ENCODE results near the gene MCRIP1. TPM values are rescaled to one million over a fixed set of nuclear protein-coding genes. Genes with fewer than 3 reads are reported as not detected.

The MCRIP1 gene
- total RNA-seq, 3 donors from 2014 or later (not counting 1 experiment from before 2014, with no cell fraction given): 81.1 to 95.5 (median 84.2) TPM

DNA sequence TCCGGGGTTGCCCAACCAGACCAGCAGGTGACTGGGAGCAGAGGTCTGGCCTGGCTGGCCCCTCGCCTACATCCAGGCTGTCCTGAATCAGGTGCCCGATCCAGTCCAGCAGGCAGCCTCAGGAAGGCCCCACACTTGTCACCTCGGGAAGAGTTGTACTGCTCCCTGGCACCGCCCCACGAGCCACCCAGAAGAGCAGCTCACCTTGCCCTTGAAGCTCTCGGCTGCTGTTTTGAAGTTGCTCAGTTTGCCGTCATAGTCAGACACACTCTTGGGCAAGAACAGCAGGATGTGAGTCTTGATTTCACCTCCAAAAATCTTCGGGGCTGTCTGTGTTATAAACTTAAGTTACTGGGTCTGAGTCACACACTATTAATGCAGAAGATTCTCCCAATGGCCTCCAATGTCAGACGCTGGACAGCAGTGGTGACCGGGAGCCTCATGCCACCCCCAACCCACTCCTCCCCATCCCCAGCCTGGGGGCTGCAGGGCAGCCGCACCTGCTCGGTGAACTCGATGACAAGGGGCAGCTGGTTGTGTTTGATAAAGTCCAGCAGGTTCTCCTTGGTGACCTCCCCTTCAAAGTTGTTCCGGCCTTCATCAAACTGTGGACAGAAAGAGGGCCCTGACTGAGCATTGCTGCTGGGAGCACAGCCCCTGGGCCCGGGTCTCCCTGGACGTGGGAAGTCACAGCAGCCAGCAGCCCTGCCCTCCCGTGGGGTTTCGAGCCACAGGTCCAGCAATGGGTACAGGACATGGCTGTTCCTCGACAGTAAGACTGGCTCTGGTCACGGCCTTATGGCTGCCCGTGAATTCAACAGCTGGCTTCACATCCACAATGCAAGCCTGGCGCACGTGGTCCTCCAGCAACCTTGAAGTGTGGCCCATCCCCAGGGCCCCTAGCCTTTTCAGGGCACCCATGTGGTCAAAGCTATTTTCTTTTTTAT, 13.9 kb upstream of the MCRIP1 start:
- ATAC-seq (no peak), DNase-seq (no peak)
- TF ChIP-seq, protein P1, sequence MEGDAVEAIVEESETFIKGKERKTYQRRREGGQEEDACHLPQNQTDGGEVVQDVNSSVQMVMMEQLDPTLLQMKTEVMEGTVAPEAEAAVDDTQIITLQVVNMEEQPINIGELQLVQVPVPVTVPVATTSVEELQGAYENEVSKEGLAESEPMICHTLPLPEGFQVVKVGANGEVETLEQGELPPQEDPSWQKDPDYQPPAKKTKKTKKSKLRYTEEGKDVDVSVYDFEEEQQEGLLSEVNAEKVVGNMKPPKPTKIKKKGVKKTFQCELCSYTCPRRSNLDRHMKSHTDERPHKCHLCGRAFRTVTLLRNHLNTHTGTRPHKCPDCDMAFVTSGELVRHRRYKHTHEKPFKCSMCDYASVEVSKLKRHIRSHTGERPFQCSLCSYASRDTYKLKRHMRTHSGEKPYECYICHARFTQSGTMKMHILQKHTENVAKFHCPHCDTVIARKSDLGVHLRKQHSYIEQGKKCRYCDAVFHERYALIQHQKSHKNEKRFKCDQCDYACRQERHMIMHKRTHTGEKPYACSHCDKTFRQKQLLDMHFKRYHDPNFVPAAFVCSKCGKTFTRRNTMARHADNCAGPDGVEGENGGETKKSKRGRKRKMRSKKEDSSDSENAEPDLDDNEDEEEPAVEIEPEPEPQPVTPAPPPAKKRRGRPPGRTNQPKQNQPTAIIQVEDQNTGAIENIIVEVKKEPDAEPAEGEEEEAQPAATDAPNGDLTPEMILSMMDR (IDR thresholded peaks at IDR 0.05): no peak
- peaks cover 66% of the 10 kb centered on the region for H3K36me3 ChIP-seq (ENCODE audit: control insufficient read depth, insufficient read depth, low read length)
- Mint-ChIP-seq H3K27ac (no peak overlapping the region), H3K4me3 (no peak overlapping the region), H3K27me3 (ENCODE audit: low read depth in 2 of 2) (no peaks in the 10 kb centered on the region), H3K9me3 (no peaks in the 10 kb centered on the region), H3K4me1 (no peaks in the 10 kb centered on the region), H3K36me3 (no peaks in the 10 kb centered on the region)
- no peak overlapping the region for H3K4me3 ChIP-seq (ENCODE audit: low read length)
- H3K27ac ChIP-seq (ENCODE audit: low read length): no peak overlapping the region
- H3K9me3 ChIP-seq (ENCODE audit: control insufficient read depth, insufficient read depth, low read length): no peaks in the 10 kb centered on the region
- H3K27me3 ChIP-seq (ENCODE audit: control insufficient read depth, insufficient read depth, low read length): no peaks in the 10 kb centered on the region
- WGBS (ENCODE audit: insufficient coverage): 96% methylated on average over 23 of the region's 24 CpGs
- no peaks in the 10 kb centered on the region for H3K4me1 ChIP-seq (ENCODE audit: control insufficient read depth, insufficient read depth, low read length)
- intact Hi-C loops (cut with micrococcal nuclease): no loop called here

DNA sequence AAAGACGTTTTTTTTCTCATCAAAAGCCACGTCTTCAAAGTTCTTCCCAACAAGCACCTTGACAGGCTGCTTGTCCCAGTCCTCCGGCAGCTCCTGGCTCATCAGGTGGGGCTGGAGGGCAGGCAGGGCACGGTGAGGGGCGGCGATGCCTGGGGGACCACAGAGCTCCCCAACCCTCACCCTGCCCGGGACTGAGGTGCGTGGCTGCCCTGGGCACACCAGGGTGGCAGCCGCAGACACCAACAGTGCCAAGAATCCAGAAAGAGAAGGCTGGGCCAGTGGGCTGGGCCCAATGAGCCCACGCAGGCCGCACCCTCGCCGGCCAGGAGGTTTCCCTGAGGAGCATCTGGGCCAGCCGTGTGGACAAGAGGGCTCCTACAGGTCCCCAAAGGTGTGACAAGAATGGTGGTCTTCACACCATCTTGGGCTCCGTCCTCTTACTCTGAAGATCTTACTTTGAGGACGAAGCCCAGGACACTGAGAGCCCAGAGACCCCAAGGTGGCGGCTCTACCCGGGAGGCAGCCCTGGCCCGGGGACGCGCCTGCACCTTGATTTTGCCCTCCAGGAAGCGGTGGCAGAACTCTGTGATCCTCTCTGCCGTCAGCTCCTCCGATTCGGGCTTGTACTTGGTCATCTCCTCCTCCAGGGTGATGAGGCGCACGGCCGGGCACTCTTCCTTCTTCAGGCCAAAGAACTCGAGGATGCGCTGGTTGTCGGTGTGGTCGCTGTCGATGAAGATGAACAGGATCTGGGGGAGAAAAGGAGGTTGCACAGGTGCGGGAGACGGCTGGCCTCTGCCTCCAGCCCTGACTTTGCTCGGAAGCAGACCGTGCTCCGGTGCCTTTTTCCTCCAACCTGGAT, 13.0 kb upstream of the MCRIP1 start:
- H3K9me3 ChIP-seq (ENCODE audit: control insufficient read depth, insufficient read depth, low read length): no peaks in the 10 kb centered on the region
- DNase-seq (no peak), ATAC-seq (no peak)
- Mint-ChIP-seq H3K4me3 (no peak overlapping the region), H3K27ac (no peak overlapping the region), H3K27me3 (ENCODE audit: low read depth in 2 of 2) (no peaks in the 10 kb centered on the region), H3K9me3 (no peaks in the 10 kb centered on the region), H3K36me3 (no peaks in the 10 kb centered on the region), H3K4me1 (no peaks in the 10 kb centered on the region)
- H3K36me3 ChIP-seq (ENCODE audit: control insufficient read depth, insufficient read depth, low read length): peaks cover 57% of the 10 kb centered on the region
- no peak overlapping the region for H3K4me3 ChIP-seq (ENCODE audit: low read length)
- 97% methylated on average over 38 of the region's 38 CpGs for WGBS (ENCODE audit: insufficient coverage)
- no peaks in the 10 kb centered on the region for H3K27me3 ChIP-seq (ENCODE audit: control insufficient read depth, insufficient read depth, low read length)
- TF ChIP-seq, protein P1 (IDR thresholded peaks at IDR 0.05): no peak
- no peaks in the 10 kb centered on the region for H3K4me1 ChIP-seq (ENCODE audit: control insufficient read depth, insufficient read depth, low read length)
- intact Hi-C loops (cut with micrococcal nuclease): no loop called here
- no peak overlapping the region for H3K27ac ChIP-seq (ENCODE audit: low read length)

DNA sequence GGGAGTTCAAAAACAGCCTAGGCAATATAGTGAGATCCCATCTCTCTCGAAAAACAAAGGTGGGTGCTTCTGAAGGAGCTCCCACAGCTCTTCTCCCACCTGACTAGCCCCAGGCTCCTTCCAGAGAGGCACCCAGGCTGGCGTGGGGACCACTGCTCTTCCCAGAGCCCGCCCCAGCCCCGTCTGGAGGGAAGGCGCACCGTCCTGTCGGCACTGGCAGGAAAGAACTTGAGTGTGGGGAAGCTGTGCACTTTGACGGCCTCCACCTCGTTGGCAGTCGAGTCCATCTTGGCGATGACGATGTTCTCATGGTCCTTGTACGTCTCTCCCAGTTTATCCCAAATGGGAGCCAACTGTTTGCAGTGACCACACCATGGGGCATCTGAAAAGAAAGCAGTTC, 12.3 kb upstream of the MCRIP1 start:
- ATAC-seq: no peak
- Histone ChIP-seq H3K27ac (ENCODE audit: low read length) (no peak overlapping the region), H3K4me3 (ENCODE audit: low read length) (no peak overlapping the region), H3K36me3 (ENCODE audit: control insufficient read depth, insufficient read depth, low read length) (peaks cover 55% of the 10 kb centered on the region), H3K4me1 (ENCODE audit: control insufficient read depth, insufficient read depth, low read length) (no peaks in the 10 kb centered on the region), H3K27me3 (ENCODE audit: control insufficient read depth, insufficient read depth, low read length) (no peaks in the 10 kb centered on the region), H3K9me3 (ENCODE audit: control insufficient read depth, insufficient read depth, low read length) (no peaks in the 10 kb centered on the region)
- intact Hi-C loops (cut with micrococcal nuclease): no loop called here
- Mint-ChIP-seq H3K9me3 (no peaks in the 10 kb centered on the region), H3K4me1 (no peaks in the 10 kb centered on the region), H3K4me3 (no peak overlapping the region), H3K27me3 (ENCODE audit: low read depth in 2 of 2) (no peaks in the 10 kb centered on the region), H3K36me3 (no peaks in the 10 kb centered on the region), H3K27ac (no peak overlapping the region)
- WGBS (ENCODE audit: insufficient coverage): 98% methylated on average over 13 of the region's 13 CpGs
- TF ChIP-seq, protein P1 (IDR thresholded peaks at IDR 0.05): no peak
- DNase-seq: no peak

All from natural killer cell (primary cell).